C4-2B (cell line): ENCODE results near the gene PTPRD.

Source experiments
- ZFX ChIP-seq: fragments of 450-650 bp; IDR thresholded peaks from 2 replicates; pipeline ENCODE4 v1.6.1; 2017
- TF ChIP-seq, protein P1 (sequence below): fragments of 450-650 bp; conservative IDR thresholded peaks from 2 replicates; pipeline ENCODE4 v1.5.1; 2017; ENCODE audit warnings: mild to moderate bottlenecking

DNA sequence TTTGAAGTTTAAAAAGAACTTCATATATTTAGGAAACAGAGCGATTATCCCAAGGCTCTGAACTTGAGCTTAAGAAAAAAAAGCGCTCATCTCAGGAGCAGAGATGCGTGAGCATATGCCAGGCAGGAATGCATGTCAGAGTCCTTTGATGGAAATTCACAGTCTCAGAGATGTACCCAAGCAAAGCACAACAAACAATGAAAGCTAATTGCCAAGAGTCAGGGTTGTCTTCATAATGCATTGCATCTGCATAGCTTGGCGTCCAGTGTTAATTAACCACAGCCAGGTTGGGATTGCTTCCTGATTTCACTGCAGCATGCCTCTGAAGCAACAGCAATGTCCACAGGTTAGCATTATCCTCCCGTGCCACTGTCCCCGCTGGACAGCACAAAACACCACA, 1906.3 kb downstream of the PTPRD start:
- TF ChIP-seq, protein P1, sequence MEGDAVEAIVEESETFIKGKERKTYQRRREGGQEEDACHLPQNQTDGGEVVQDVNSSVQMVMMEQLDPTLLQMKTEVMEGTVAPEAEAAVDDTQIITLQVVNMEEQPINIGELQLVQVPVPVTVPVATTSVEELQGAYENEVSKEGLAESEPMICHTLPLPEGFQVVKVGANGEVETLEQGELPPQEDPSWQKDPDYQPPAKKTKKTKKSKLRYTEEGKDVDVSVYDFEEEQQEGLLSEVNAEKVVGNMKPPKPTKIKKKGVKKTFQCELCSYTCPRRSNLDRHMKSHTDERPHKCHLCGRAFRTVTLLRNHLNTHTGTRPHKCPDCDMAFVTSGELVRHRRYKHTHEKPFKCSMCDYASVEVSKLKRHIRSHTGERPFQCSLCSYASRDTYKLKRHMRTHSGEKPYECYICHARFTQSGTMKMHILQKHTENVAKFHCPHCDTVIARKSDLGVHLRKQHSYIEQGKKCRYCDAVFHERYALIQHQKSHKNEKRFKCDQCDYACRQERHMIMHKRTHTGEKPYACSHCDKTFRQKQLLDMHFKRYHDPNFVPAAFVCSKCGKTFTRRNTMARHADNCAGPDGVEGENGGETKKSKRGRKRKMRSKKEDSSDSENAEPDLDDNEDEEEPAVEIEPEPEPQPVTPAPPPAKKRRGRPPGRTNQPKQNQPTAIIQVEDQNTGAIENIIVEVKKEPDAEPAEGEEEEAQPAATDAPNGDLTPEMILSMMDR, result no peak
- TF ChIP-seq ZFX, result no peak
